ENCODE measurements around the gene PBLD.
"Not testable (repeated sequence)": the region's sequence is repeated elsewhere in the genome, so short reads cannot be mapped to it uniquely, and the experiment has no call there.

Gene PBLD

GRCh38 chr10:68296843-68297663 is 35.7 kb downstream of the PBLD start:
- TF ChIP-seq CTCF (IDR thresholded peaks at IDR 0.05; ENCODE audit: insufficient read depth, low read depth, low read length, missing control alignments), result no peak
- DNase-seq (ENCODE audit: low read depth), result no peak
- H3K4me3 ChIP-seq (ENCODE audit: low read length), result no peak overlapping the region

- no peak overlapping the region for H3K4me3 ChIP-seq (ENCODE audit: low read length)
- no peak for TF ChIP-seq CTCF (IDR thresholded peaks at IDR 0.05; ENCODE audit: insufficient read depth, low read depth, low read length, missing control alignments)
- no peak for DNase-seq (ENCODE audit: low read depth)
Observed at GRCh38 chr10:68290736-68291135, 42.0 kb downstream of the PBLD start.

GRCh38 chr10:68288717-68289116 is 44.0 kb downstream of the PBLD start:
- no peak overlapping the region for H3K4me3 ChIP-seq (ENCODE audit: low read length)
- no peak for TF ChIP-seq CTCF (IDR thresholded peaks at IDR 0.05; ENCODE audit: insufficient read depth, low read depth, low read length, missing control alignments)
- no peak for DNase-seq (ENCODE audit: low read depth)

- DNase-seq (ENCODE audit: low read depth), result no peak
- TF ChIP-seq CTCF (IDR thresholded peaks at IDR 0.05; ENCODE audit: insufficient read depth, low read depth, low read length, missing control alignments), result no peak
- no peak overlapping the region for H3K4me3 ChIP-seq (ENCODE audit: low read length)
Observed at GRCh38 chr10:68284062-68285001, 48.4 kb downstream of the PBLD start.

- no peak for TF ChIP-seq CTCF (IDR thresholded peaks at IDR 0.05; ENCODE audit: insufficient read depth, low read depth, low read length, missing control alignments)
- DNase-seq (ENCODE audit: low read depth), result no peak
- no peak overlapping the region for H3K4me3 ChIP-seq (ENCODE audit: low read length)
Observed at GRCh38 chr10:68280758-68281157, 52.0 kb downstream of the PBLD start.

GRCh38 chr10:68278906-68279753 is 53.6 kb downstream of the PBLD start:
- H3K4me3 ChIP-seq (ENCODE audit: low read length); DNase-seq (ENCODE audit: low read depth): not testable (repeated sequence)

- not testable (repeated sequence) for H3K4me3 ChIP-seq (ENCODE audit: low read length); DNase-seq (ENCODE audit: low read depth)
Observed at GRCh38 chr10:68277814-68278213, 54.9 kb downstream of the PBLD start.

Measured in epithelial cell of esophagus (primary cell).